HG03439 (cell line): ENCODE measurements around the gene ZNF263.
"Not testable (repeated sequence)": the region's sequence is repeated elsewhere in the genome, so short reads cannot be mapped to it uniquely, and the experiment has no call there.

Source experiments
- ATAC-seq: cut with Tn5 transposase; IDR thresholded peaks from one replicate; pipeline ENCODE4 v1.9.1; 2021; ENCODE audit warnings: mild to moderate bottlenecking, moderate library complexity; ENCODE audit not compliant: unreplicated experiment

Gene ZNF263

GRCh38 chr16:3266873-3267537 lies 16.3 kb upstream of the ZNF263 start:
- no peak for ATAC-seq

GRCh38 chr16:3268294-3268693 lies 15.0 kb upstream of the ZNF263 start:
- no peak for ATAC-seq

DNA sequence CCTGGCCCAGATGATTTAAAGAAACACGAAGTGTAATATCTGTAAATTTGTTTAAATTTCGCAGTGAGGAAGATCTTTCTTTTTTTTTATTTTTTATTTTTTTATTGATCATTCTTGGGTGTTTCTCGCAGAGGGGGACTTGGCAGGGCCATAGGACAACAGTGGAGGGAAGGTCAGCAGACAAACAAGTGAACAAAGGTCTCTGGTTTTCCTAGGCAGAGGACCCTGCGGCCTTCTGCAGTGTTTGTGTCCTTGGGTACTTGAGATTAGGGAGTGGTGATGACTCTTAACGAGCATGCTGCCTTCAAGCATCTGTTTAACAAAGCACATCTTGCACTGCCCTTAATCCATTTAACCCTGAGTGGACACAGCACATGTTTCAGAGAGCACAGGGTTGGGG lies 12.6 kb upstream of the ZNF263 start:
- not testable (repeated sequence) for ATAC-seq

DNA sequence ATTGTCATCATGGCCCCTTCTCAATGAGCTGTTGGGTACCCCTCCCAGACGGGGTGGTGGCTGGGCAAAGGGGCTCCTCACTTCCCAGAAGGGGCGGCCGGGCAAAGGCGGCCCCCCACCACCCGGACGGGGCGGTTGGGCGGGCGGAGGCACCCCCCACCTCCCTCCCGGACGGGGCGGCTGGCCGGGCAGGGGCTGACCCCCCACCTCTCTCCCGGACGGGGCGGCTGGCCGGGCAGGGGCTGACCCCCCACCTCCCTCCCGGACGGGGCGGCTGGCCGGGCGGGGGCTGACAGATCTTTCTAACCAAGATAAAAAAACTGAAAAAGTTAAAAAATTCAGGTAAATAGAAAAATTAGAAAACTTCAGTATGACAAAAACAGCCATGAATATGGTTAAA lies 12.0 kb upstream of the ZNF263 start:
- not testable (repeated sequence) for ATAC-seq

DNA sequence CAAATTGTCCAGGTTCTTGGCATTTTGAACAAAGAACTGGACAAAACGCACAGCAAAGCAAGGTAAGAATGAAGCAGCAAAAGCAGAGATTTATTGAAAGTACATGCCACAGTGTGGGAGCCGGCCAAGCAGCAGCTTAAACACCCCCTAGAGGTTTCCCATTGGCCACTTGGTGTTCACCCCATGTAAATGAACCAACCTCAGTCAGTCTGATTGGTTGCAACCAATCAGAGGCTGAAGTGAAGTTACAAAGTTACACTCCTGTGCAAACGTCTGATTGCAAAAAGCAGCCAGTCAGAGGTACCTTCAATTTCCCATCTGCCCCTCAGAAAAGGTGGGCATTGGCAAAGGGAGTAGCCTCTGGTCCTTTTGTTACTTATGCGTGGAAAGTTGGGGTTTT lies 8.8 kb upstream of the ZNF263 start:
- ATAC-seq: no peak

DNA sequence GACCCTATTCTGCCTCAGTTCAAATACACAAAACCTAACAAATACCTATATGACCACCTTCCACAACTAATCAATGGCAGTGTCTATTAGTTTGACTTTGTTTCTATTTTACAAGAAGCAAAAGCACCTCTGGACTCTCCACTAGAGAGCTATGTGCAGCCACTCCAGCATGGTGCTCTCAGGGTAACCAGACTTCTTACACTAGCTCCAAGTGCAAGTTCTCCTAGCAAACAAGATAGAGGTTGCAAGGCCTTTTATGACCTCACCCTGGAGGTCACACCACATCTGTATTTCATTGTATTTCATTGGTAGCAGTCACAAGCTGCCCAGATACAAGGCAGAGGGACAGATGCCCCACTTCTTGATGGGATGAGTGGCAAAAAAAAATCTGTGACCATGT lies 8.3 kb upstream of the ZNF263 start:
- no peak for ATAC-seq

- ATAC-seq: no peak
These were observed 6.6 kb upstream of the ZNF263 start for GRCh38 chr16:3276679-3277078.

DNA sequence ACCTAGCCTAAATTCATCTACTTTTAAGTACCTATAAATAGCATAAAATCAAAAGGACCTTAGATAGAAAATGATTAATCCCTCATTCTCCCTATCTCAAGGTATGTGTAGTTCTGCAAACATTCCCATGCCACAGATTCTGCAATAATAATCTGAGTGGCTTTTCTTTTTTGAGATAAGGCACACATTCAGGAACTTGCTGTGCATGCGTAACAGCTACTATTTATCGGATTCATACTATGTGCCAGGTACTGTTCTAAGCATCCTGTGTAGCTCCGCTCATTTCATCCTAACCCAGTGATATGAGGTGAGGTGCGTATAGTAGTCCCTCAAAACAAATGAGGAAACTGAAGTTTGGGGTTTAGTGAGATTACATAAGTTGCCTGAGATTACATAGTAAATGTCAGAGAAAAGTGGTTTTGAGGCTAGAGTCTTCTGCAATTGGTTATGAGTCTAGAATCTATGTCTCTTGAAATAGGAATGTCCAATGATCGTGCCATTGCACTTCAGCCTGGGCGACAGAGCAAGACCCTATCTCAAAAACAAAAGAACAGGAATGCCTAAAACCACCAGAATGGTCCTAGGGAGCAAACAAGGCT lies 2.0 kb upstream of the ZNF263 start:
- ATAC-seq: no peak

DNA sequence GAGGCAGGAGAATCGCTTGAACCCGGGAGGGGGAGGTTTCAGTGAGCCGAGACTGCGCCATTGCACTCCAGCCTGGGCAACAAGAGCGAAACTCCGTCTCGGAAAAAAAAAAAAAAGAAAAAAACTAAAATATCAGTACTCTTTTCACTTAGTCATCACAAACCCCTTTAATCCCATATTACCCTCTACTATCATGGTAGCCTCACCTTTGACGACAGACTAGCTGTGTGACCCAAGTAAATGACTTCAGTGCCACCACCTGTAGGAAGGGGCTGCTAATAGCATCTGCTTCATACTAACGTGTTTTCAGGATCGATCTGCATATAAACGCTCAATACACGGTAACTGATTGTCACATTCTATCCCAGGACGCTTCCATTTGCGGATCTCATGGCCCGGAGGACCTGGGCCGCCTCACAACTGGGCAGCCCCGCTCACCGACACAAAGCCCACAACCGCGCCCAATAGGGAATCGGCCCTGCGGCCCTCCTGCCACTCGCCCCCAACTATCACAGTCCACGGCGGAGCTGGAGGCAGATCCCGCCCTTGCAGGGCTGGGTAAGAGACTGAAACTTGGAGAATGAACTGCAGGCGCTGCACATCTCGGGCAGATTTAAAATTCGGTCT lies 1.1 kb upstream of the ZNF263 start:
- peak; percentile 33 for ATAC-seq

DNA sequence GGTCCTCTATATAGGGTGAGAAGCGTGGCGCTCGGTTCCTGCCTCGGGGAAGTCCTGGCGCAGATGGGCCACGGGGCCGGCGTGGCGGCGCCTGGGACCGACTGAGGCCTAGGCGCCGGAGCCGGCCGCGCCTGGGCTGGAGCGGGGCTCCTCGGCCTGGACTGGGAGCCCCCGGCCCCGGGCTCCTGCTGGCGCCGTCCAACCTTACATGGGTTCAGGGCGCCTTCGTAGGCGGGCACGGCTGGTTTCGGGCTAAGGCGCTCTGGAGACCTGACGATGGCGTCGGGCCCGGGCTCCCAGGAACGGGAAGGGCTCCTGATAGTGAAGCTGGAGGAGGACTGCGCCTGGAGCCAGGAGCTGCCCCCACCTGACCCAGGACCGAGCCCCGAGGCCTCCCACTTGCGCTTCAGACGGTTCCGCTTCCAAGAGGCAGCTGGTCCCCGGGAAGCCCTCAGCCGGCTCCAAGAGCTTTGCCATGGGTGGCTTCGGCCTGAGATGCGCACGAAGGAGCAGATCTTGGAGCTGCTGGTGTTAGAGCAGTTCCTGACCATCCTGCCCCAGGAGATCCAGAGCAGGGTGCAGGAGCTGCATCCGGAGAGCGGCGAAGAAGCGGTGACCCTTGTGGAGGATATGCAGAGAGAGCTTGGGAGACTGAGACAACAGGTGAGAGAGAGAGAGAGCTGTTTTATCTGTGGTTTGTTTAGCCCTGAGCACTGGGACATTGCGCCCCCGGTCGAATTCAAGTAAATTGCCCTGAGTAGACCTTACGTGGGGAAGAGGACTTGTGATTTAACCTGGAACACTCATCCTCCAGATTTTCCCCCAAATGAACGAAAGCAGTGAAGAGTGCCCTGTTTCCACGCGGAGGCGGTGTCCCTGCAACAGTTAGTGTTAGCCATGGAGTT lies 504 bp downstream of the ZNF263 start:
- ATAC-seq: no peak

DNA sequence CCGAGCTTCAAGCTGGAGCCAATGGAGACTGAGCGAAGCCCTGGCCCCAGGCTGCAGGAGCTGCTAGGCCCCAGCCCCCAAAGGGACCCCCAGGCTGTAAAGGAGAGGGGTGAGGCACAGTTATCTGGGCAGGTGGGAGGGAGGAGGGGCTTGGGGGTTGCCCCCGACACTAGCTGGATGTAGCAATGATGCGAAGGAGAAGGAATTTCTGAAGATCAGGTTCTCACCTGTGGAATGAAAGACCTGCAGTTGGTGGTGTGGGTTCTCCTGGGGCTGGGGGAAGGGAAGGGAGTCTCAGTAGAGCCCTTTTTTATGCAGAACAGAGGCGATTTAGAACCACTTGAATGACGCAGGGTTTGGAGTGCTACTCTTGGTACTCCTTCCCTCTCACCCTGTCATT lies 1.8 kb downstream of the ZNF263 start:
- no peak for ATAC-seq

GRCh38 chr16:3289998-3290673 lies 6.8 kb downstream of the ZNF263 start:
- no peak for ATAC-seq

DNA sequence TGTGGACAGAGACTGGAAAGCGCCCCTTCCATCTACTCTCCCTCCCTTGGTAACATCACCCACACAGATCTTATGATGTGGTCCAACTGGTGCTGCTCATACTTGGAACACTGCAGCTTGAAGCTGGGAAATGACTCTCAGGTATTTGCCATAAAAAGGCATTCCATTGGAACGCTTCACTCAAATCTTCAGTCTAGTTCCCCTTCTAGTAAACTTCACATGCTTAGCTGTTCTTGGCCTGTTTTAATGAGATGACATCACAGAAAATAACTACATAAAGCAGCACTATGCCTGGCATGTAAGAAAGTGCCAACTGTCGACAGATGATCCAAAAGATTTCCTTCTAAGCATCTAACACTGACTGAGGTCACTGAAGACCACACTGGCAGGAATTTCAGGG lies 9.3 kb downstream of the ZNF263 start:
- no peak for ATAC-seq

- no peak for ATAC-seq
These were observed 11.9 kb downstream of the ZNF263 start for GRCh38 chr16:3295209-3295608.

DNA sequence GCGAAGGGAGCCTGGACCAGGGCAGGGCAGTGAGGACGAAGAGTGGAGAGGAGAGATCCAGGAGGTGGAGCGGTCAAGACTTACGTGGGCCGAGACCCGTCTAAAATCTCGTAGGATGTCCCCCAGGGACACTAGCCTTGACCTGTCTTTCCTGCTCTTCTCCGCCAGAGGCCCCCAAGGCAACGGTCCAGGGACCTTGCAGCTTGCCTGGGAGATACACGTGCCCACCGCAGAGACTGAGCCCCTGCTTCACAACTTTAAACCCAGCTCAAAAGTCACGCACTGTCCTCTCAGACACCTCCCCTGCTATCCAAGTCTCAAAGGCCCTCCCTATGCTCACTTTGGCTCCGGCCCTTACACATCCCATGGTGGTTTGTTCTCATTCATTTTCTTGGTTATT lies 12.5 kb downstream of the ZNF263 start:
- ATAC-seq: no peak

GRCh38 chr16:3304370-3304769 lies 21.1 kb downstream of the ZNF263 start:
- no peak for ATAC-seq

- ATAC-seq: peak; percentile 92
These were observed 22.1 kb downstream of the ZNF263 start, which contains the start of the genes TIGD7 and ZNF75A for GRCh38 chr16:3305109-3306068. Gene TIGD7 (minus strand): TSS chr16:3305430. CDS start chr16:3300614, 4,816 bp downstream. Gene ZNF75A (plus strand): TSS chr16:3305497. CDS start chr16:3308429, 2,932 bp downstream.

- no peak for ATAC-seq
These were observed 22.8 kb downstream of the ZNF263 start for GRCh38 chr16:3306078-3306477.

- ATAC-seq: no peak
These were observed 28.2 kb downstream of the ZNF263 start for GRCh38 chr16:3311496-3311895.
